GM19452 (cell line): ENCODE measurements around the gene GMCL1.
"Not testable (repeated sequence)": the region's sequence is repeated elsewhere in the genome, so short reads cannot be mapped to it uniquely, and the experiment has no call there.

Source experiments
- ATAC-seq: cut with Tn5 transposase; IDR thresholded peaks from one replicate; pipeline ENCODE4 v1.9.1; 2021; ENCODE audit not compliant: unreplicated experiment

GMCL1 gene, protein sequence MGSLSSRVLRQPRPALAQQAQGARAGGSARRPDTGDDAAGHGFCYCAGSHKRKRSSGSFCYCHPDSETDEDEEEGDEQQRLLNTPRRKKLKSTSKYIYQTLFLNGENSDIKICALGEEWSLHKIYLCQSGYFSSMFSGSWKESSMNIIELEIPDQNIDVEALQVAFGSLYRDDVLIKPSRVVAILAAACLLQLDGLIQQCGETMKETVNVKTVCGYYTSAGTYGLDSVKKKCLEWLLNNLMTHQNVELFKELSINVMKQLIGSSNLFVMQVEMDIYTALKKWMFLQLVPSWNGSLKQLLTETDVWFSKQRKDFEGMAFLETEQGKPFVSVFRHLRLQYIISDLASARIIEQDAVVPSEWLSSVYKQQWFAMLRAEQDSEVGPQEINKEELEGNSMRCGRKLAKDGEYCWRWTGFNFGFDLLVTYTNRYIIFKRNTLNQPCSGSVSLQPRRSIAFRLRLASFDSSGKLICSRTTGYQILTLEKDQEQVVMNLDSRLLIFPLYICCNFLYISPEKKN

GRCh38 chr2:69829256-69830044, at the start of gene GMCL1:
Gene GMCL1, plus strand, starts transcription at chr2:69829660. Its CDS starts 233 bp downstream, at chr2:69829893.
- peak; percentile 86 for ATAC-seq

DNA sequence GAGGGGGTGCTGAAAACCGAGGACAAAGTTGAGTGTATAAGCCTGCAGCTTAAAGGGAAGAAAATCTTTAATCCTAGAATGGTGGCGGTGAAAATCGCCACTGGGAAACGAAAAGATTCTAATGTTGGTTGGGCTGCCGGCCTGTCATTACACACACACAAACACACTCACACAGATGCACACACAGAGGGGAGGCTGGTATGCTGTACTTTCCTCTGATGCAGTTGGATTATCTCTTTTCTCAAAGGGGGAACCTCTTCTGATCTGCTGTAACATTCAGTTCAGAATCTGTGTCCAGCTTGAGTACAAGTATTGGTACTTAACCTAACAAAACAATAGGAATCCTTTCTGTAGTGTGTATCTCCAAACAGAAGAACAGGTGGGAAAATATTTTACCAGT, 48.5 kb upstream of the GMCL1 start:
- peak; percentile 18 for ATAC-seq

DNA sequence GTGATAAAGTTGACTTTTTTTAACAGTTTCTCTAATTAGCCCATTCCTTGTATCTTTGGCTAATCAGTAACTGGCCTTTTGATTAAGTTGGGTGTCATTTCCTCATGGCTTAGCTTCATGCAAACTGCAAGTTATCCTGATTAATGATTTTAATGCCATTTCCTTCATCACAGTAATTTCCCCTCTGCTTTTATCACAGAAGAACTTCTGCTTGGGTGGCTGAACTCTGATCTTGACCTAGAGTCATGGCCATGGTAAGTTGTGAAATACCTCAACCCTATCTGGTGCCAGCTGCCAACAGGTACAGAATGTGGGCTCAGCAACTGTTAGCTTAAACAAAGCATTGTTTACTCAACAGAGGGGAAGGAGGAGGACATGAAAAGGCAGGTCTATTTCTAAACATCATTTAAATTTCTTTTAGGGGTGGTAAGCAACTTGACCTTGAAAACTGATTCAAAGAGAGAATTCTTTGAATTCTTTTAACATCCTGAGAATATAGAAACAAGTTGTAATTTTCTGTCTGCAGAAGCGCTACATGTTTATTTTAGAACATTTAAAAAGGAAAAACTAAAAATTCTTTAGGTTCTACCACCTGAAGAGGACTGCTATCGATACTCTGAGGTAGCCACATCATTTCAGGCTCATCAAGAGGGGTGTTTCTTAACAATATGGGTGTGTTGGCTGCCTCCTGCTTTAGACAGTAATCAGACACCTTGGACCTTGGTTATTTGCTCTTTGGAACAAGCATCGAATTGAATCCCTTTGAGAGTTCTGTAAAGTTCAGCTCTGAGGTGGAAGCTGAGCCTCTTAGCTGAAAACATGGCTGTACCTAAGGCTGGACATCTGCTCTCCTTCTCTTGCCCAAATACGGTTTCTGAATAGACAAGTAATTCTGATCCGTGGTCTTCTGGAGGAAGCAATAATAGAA, 47.9 kb upstream of the GMCL1 start:
- ATAC-seq, result peak; percentile 42

DNA sequence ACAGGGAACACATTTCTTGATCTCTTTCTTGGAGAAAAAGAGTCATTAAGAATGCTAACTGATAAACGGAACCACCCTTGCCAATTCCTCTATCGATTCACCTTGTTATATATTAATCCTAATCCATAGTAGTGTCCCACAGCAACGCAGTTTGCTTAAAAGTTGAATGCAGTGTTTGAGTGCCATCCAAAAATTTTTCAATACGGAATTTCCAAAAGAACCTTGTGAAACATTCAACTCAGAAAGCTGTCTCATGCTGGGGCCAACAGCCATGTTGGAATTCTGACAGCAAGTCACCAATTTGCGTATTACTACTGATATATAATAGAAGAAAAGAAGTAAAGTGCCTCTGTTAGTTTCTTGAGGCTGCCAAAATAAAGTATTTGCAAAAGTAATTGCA, 45.2 kb upstream of the GMCL1 start:
- no peak for ATAC-seq

DNA sequence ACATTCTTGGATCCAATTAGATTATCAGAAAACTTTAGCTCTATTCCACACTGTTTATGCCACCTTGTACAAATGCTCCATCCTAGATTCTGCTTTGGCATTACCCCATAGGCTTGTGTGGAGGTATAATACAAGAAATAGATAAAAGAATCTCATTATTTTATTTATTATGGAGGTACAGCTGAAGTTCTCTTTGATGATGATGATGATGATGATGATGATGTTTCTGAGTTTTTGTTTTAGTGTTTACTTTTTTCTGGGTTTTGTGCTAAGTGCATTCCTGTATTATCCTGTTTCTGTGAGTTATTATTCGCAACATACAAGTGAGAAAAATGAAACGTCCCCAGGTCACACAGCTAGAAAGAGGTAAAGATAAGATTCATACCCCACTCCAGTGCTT, 44.1 kb upstream of the GMCL1 start:
- ATAC-seq, result no peak

- no peak for ATAC-seq
Measured at GRCh38 chr2:69786052-69786560, 43.4 kb upstream of the GMCL1 start.

- ATAC-seq, result no peak
Measured at GRCh38 chr2:69789175-69789721, 40.2 kb upstream of the GMCL1 start.

- ATAC-seq, result peak; percentile 54
Measured at GRCh38 chr2:69789772-69790600, 39.5 kb upstream of the GMCL1 start.

DNA sequence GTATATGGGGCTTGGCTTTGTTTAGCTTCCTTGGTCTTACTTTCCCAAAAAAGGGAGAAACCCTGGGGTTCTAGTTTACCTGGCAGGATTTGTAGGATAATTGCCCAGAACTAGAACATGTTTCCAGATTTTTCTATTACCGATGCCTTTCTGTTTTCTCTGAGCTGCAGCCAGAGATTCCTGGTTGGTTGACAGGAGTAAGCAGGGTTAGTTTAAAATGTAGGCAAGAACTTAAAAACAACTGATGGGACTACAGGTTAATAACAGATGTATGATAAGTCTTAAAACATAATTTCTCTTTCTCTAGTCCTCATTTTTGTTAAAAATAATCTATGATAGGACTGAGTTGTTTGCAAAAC, 38.9 kb upstream of the GMCL1 start:
- peak; percentile 1 for ATAC-seq

DNA sequence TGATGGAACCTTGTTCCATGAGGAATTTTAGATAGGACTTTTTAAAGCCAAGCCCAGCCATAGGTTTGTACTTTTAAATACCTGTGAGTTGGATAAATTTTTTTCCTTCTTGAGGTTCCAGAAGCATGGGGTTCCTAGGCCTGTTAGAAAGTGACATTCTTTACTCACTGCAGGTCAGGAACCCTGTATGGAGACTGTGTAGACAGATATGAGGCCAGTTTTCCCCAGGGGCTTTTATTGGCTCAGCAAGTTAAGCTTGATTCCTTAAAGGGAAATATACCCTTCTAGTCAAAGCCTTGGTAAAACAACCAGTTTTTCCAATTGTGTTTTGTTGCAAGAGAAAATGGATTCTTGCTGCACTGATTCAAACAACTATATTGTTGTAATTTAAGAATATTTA, 38.4 kb upstream of the GMCL1 start:
- ATAC-seq, result no peak

DNA sequence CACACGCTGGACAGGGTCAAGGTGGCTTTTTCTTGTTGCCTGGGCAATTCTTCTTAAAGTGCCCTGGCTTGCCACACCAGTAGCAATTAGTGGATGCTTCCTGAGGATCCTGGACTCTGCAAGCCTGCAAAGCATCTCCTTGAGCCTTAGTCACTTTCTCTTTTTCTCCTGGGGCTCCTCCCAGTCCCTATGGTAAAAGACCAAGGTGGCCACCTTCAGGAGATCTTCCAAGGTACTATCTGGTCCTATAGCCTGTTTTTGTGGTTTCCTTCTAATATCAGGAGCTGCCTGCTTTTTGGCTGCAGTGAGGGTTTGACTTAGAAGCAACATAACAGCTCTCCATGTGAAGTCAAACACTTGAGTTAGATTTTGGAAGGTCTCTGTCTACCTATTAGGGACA, 33.3 kb upstream of the GMCL1 start:
- no peak for ATAC-seq

GRCh38 chr2:69797235-69797634, 32.2 kb upstream of the GMCL1 start:
- no peak for ATAC-seq

DNA sequence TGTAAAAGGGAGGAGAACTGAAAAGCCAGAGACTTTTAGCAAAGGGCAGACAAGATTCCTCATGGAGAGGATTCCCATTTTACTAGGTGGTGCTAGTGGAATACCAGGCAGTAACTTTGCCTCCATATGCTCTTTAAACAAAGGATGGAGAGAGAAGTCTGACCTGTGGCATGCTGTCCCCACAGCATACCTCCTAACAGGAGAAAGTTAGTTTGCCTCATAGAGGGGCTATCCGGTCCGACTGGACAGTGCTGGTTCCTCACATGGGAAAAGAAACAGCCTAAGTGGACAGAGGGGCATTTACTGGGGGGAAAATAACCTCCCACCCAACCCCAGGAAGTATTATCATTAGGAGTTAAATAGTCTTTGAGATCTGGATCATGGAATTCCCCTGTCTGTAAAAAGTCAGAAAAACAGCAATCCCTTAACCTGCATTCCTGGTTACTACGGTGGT, 31.6 kb upstream of the GMCL1 start:
- no peak for ATAC-seq

DNA sequence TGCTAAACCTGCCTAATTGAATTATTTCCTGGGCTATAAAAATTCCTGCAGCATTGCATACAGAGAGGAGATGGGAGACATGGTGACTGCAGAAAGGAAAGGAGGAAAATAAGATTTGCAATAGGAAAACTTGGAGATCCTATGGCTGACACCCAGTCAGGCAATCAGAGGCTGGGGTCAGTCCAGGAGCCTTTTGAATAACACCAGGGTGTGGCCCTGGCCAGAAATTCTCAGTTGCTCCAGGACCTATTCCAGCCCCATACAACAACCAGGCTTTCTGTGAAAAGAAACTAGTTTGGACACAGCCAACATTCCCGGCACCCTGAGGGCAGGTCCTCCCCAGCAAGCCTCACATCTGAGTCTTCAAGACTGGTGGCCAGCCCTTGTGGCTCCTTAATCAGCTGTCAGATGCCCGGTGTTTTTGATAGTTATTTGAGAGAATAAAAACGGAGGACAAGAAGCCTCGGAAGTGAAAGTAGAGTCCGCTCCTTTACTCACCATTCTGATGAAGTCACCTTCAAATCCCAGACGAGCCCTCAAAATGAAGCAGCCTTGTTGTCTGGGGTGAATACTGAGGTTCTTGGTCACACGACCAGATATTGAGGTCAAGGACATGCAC, 31.1 kb upstream of the GMCL1 start:
- peak; percentile 29 for ATAC-seq

- peak; percentile 49 for ATAC-seq
Measured at GRCh38 chr2:69798909-69799526, 30.4 kb upstream of the GMCL1 start.

- no peak for ATAC-seq
Measured at GRCh38 chr2:69801745-69802290, 27.6 kb upstream of the GMCL1 start.

DNA sequence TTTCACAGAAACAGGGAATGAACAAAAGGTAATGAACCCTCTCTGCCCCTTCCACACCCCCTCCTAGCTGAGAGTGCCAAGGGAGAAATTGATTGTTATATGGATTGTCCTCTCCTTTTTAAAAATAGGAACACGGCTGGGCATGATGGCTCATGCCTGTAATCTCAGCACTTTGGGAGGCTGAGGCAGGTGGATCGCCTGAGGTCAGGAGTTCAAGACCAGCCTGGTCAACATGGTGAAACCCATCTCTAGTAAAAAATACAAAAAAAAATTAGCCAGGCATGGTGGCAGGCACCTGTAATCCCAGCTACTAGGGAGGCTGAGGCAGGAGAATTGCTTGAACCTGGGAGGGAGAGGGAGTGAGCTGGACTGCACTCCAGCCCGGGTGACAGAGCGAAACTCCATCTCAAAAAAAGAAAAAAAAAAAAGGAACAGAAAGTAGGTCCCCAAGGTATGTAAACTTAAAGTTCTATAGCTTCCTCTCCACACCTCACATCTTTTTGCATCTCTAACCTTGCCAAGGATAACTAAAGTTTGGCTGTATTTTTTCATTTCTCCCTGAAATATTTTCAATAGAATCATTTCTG, 26.6 kb upstream of the GMCL1 start:
- ATAC-seq, result not testable (repeated sequence)

DNA sequence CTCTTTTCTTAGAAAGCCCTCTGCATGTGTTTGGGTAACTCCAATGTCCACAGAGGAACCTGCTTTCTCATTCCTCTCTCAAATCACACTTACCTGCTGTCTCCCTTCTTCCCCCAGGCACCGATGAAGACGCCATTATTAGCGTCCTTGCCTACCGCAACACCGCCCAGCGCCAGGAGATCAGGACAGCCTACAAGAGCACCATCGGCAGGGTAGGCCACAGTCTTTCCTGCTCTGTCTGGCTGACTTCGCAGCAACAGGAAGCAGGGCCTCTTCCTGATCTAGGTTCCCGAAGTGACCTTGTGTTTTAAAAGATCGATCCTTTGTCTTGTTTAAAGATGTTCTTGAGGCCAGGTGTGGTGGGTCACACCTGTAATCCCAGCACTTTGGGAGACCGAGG, 25.0 kb upstream of the GMCL1 start:
- no peak for ATAC-seq
